ENCODE results near the gene HSD17B7. TPM values are rescaled to one million over a fixed set of nuclear protein-coding genes. Genes with fewer than 3 reads are reported as not detected.

HSD17B7 gene
- total and polyA plus RNA-seq, 2 of the 8 experiments (the other 6 are each of a cell fraction or from before 2014, with no cell fraction given), result 31.0 to 37.8 TPM

DNA sequence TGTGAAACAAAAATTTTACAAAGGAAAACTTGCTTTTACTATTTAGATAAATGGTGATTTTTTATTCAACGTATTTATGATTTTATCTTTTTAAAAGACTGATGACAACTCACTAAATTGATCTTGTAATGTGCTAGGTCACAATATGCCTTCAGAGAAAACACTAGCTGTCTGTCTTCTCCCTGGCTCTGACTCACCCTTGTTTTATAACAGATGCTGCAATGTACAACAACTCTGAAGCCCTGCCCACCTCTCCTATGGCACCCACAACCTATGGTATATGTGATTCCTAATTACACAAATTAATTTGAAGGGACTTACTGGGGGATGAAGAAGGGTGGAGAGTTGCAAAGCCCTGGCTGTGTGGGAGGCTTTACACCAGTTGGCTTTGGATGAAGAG, 24.7 kb upstream of the HSD17B7 start:
- POLR2A ChIA-PET (ENCODE audit: partially characterized antibody), result no interaction called here

More for the DNA sequence above, 24.7 kb upstream of the HSD17B7 start:
- no peak overlapping the region for H3K23ac ChIP-seq (ENCODE audit: insufficient read length)
- H3K4ac ChIP-seq (replicated peaks; ENCODE audit: insufficient read length, low read depth, low read length), result no peak overlapping the region
- no peaks in the 10 kb centered on the region for H3K36me3 ChIP-seq (ENCODE audit: control insufficient read depth in 2 of 4, insufficient read depth in 4 of 4, low read length in 3 of 4)
- H3K4me3 ChIP-seq (ENCODE audit: extremely low read depth in 1 of 4, insufficient read depth in 2 of 4, low read depth in 3 of 4, low read length in 4 of 4), result no peak overlapping the region
- no peak overlapping the region for H4K5ac ChIP-seq (ENCODE audit: insufficient read length, low read depth, low read length)
- H3K4me2 ChIP-seq (ENCODE audit: insufficient read depth in 1 of 2, low read depth in 2 of 2, low read length in 2 of 2), result no peak overlapping the region
- FAIRE-seq, result no peak
- no peak overlapping the region for H2BK20ac ChIP-seq (ENCODE audit: low read length)
- no peaks in the 10 kb centered on the region for H4K20me1 ChIP-seq (replicated peaks in 1 of 2; ENCODE audit: control insufficient read depth in 1 of 2, insufficient read depth in 2 of 2, low read length in 2 of 2)
- no peaks in the 10 kb centered on the region for H3K27me3 ChIP-seq (replicated peaks in 1 of 4; ENCODE audit: control insufficient read depth in 3 of 4, extremely low read depth in 1 of 4, insufficient read depth in 3 of 4, low read length in 3 of 4)
- H2BK15ac ChIP-seq (ENCODE audit: low read length), result no peak overlapping the region
- H3K23me2 ChIP-seq (ENCODE audit: low read depth, low read length), result no peaks in the 10 kb centered on the region
- no peak for DNase-seq (ENCODE audit: low read depth in 1 of 2, low spot score in 2 of 2)
- no peak overlapping the region for H3K14ac ChIP-seq (ENCODE audit: insufficient read length)
- no peak overlapping the region for H3K18ac ChIP-seq (ENCODE audit: extremely low read depth, low read length)
- H3K79me1 ChIP-seq (ENCODE audit: low read depth, low read length), result no peaks in the 10 kb centered on the region
- no peak for TF ChIP-seq GTF2F1 (IDR thresholded peaks at IDR 0.05; ENCODE audit: borderline replicate concordance, low read depth, low read length)
- TF ChIP-seq SIX5 (IDR thresholded peaks at IDR 0.05; ENCODE audit: low read depth, low read length), result no peak
- no peak for TF ChIP-seq TAF1 (IDR thresholded peaks at IDR 0.05; ENCODE audit: low read depth, low read length)
- TF ChIP-seq POLR2A (IDR thresholded peaks at IDR 0.05; ENCODE audit: control extremely low read depth in 1 of 2, low read depth in 2 of 2, low read length in 2 of 2), result no peak
- TF ChIP-seq, protein P1, sequence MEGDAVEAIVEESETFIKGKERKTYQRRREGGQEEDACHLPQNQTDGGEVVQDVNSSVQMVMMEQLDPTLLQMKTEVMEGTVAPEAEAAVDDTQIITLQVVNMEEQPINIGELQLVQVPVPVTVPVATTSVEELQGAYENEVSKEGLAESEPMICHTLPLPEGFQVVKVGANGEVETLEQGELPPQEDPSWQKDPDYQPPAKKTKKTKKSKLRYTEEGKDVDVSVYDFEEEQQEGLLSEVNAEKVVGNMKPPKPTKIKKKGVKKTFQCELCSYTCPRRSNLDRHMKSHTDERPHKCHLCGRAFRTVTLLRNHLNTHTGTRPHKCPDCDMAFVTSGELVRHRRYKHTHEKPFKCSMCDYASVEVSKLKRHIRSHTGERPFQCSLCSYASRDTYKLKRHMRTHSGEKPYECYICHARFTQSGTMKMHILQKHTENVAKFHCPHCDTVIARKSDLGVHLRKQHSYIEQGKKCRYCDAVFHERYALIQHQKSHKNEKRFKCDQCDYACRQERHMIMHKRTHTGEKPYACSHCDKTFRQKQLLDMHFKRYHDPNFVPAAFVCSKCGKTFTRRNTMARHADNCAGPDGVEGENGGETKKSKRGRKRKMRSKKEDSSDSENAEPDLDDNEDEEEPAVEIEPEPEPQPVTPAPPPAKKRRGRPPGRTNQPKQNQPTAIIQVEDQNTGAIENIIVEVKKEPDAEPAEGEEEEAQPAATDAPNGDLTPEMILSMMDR (IDR thresholded peaks at IDR 0.05; ENCODE audit: control extremely low read depth in 1 of 3, insufficient read depth in 1 of 3, low read depth in 1 of 3, low read length in 3 of 3), result no peak
- TF ChIP-seq EGR1 (IDR thresholded peaks at IDR 0.05; ENCODE audit: borderline replicate concordance, low read depth, low read length), result no peak
- no peak for TF ChIP-seq JUND (IDR thresholded peaks at IDR 0.05; ENCODE audit: low read length)
- TF ChIP-seq SUZ12 (IDR thresholded peaks at IDR 0.05; ENCODE audit: low read length), result no peak
- H3K4me1 ChIP-seq (replicated peaks in 1 of 4; ENCODE audit: control insufficient read depth in 3 of 4, insufficient read depth in 4 of 4, low read length in 3 of 4), result no peaks in the 10 kb centered on the region
- H3K27ac ChIP-seq (ENCODE audit: low read depth, low read length), result no peak overlapping the region
- 79% methylated on average over 1 of the region's 1 CpG; no CpG with 5 or more reads in 1 of the 2 experiments for WGBS, 2 experiments (ENCODE audit: extremely low coverage in 1 of 2, insufficient coverage in 1 of 2, insufficient read length in 1 of 2, insufficient replicate concordance in 2 of 2, low coverage in 1 of 2, low lambda C conversion rate in 2 of 2, missing lambda C conversion rate in 1 of 2)
- H2BK5ac ChIP-seq (ENCODE audit: low read depth, low read length), result no peak overlapping the region
- H2AFZ ChIP-seq (ENCODE audit: low read length), result no peak overlapping the region
- H3K9ac ChIP-seq (replicated peaks in 1 of 4; ENCODE audit: extremely low read depth in 1 of 4, low read depth in 3 of 4, low read length in 3 of 4), result no peak overlapping the region
- H3K79me2 ChIP-seq (ENCODE audit: control insufficient read depth in 1 of 2, insufficient read depth in 2 of 2, low read length in 2 of 2), result no peaks in the 10 kb centered on the region
- no peak overlapping the region for H4K8ac ChIP-seq (ENCODE audit: extremely low read depth, insufficient read depth, low read length)
- CTCF ChIA-PET (ENCODE audit: partially characterized antibody), result no interaction called here
- H2BK12ac ChIP-seq (ENCODE audit: low read depth, low read length), result no peak overlapping the region
- H2AK5ac ChIP-seq (ENCODE audit: low read depth, low read length), result no peak overlapping the region
- no peak overlapping the region for H3K56ac ChIP-seq (replicated peaks; ENCODE audit: insufficient read length, low read depth, low read length)
- H3K9me3 ChIP-seq (ENCODE audit: insufficient read depth in 2 of 2, low read depth in 1 of 2, low read length in 1 of 2), result no peaks in the 10 kb centered on the region
- no peak overlapping the region for H2BK120ac ChIP-seq (replicated peaks; ENCODE audit: low read depth, low read length)
- no peak overlapping the region for H4K91ac ChIP-seq (replicated peaks; ENCODE audit: insufficient read length, low read length)
